HG03066 (cell line): ENCODE measurements around the gene WNT10A.

ENCODE experiments used
- ATAC-seq: cut with Tn5 transposase; IDR thresholded peaks from one replicate; pipeline ENCODE4 v1.9.1; 2021; ENCODE audit warnings: low read depth; ENCODE audit not compliant: unreplicated experiment

The WNT10A gene

DNA sequence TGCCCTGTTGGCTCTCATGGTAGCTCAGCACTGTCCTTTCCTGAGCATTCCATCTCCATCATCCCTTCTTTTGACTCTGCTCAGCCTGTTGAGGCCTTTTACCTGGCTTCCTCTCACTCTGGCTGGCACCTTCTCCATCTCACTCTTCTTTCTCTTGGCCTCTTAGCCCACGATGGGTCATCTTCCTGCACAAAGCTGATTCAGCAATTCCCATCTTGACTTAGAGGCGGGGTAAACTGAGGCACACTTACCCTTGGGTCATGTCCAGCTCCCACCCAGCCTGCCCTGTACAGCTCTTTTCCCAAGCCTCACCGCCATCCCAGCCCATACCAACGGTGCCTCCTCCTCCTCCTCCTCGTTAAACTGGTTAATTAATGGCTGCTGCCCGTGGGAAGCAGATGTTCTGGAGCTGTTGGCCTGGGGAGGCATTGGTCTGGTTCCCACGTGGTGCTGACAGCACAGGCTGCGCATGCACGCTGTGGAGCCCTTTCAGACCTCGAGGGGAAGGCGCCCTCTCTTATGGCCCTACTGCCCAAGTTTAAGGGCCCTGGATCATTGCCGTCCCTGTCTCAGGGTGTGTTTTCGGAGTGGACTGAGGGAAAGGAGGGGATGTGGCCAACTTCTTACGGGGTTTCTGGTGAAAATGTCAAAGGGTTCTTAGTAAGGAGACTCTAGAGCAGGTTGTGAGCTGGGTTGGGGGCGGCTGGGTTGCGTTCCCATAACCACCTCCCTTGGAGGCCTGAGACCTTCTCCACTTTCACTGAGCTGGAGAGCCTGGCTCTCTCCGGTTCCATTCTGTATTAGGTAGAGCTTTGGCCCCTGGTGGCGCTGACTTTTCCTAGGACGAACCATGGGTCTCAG is 10.9 kb downstream of the WNT10A start:
- no peak for ATAC-seq

DNA sequence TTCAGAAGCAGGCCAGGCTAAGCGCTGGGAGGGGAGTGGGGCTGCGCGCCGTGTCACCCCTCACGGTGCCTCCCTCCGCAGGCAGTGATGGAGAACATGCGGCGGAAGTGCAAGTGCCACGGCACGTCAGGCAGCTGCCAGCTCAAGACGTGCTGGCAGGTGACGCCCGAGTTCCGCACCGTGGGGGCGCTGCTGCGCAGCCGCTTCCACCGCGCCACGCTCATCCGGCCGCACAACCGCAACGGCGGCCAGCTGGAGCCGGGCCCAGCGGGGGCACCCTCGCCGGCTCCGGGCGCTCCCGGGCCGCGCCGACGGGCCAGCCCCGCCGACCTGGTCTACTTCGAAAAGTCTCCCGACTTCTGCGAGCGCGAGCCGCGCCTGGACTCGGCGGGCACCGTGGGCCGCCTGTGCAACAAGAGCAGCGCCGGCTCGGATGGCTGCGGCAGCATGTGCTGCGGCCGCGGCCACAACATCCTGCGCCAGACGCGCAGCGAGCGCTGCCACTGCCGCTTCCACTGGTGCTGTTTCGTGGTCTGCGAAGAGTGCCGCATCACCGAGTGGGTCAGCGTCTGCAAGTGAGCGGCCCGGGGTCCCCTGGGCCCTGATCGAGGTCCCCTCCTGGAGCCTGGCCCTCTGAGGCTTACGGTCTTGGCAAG is 12.2 kb downstream of the WNT10A start:
- ATAC-seq: peak; percentile 36

DNA sequence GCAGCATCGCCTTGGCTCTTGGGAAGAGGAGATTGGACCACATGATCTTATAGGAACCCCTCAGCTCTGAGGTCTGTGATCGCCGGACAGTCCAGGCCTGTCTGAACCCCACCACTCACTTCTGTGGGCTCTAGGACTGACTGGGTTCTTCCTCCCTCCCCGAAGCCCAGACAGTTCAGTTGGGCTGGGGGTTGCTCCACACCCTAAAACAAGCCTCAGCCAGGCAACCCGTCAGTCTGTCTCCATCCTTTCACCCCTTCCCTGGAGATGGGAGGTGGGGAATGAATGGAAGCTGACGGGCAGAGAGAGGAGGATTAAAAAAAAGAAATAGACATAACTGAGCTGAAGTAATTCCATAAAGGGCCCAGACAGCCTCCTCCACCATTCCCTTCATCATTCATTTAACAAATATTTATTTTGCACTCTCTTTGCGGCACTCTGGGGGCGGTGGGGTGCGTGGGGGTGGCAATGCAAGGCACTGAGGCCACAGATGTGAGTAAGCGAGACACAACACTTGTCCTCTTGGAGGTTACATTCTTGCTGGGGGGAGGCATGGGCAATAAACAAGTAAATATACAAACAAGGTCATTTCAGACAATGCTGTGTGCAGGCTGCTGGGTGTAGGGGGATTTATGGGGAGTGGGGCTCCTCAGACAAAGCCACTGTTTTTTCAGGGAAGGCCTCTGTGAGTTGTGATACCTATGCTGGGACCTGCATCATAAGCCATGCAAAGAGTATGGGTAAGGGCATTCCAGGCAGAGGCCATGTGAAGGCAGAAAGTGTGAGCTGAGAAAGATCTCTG is 12.9 kb downstream of the WNT10A start:
- no peak for ATAC-seq

DNA sequence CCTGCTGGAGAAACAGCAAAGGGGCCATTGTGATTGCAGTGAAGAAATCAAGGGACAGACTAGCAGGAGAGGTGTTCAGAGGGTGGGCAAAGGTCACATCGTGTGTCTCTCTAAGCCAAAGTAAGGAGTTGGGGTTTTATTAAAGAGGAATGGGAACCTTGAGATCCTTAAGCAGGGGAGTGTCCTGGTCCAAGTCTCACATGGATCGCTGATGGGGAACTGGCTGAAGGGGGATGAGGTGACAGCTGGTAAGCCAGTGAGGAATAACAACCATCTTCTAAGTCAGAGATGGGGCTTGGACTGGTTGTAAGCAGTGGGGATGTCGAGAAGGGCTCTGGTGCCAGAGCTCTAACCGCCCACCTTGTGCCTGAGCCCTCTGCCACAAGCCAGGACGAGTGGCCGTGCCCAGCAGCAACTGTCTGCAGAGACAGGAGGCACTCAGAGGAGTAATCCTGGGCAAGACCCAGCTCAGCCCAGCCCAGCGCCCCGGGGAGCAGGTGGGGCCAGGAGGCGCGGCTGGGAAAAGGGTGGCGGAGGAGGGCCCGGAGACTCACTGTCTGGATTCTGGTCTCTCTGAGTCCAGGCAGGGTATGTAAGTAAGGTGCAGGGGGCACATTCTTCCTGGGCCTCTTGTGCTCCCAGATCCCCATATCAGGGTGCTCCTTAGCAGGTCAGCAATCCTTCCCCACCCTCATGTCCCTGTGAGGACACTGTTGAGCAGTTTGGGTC is 13.7 kb downstream of the WNT10A start:
- ATAC-seq: no peak

DNA sequence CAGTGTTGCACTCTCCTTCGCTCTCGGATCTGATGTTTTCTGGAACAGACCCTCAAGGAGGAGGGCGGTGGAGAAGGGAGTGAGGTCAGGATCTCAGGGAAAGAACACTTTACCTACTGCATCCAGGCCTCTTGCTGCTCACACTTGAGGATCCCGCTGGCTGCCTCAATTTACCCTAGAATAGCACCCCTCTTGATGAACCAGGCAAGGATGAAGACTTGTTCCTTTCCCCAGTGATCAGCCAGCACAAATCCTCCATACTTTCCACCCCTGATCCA is 14.2 kb downstream of the WNT10A start:
- ATAC-seq: no peak

DNA sequence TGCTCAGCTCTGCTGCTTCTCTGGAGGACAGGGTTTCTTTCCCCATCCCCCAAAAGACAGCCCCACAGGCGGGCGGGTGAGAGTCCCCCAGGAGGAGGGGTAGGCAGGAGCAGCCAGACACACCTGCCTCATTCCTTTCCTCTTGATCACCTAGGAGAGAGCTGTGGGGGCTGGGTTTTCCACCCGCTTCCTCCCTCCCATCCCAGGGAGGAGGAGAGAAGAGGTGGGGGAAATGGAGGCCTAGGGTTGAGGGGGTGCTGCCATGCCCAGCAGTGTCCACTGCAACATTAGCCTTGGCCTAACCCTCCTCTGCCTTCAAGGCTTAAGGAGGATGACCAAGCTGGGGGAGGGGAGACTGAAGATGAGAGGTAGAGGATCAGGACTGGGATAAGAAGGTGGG is 14.7 kb downstream of the WNT10A start:
- ATAC-seq: no peak

DNA sequence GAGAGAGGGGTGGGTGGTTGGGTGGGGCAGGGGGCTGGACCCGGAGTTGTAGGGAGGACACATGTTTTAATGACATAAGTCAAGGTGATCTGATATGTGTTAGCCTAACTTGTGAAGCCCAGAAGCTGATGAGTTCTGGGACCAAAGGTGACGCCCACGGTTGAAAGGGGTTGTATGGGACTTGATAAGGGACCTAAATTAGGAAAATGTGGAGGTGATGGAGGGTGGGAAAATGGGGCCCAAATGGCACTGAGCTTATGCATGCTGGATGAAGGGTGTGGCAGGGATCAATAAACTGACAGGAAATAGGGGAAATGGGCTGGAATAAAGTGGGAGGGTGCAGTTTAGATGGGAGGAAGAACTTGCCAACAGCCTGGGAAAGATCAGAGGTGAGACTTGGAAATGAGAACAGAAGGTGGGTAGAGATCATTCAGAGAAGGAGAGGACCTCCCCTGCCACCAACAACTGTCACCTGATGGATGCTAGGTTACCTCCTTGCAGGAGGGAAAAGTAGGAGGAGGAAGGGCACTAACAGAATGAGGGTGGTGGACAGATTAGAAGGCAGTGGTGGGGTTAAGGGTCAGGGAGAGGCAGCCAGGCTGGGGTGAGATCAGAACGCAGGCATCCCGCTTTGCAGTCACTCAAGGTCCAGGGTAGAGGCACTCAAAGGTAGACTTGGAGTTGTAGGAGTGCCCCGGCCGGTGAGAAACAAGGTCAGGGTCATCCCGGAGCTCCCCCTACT is 15.3 kb downstream of the WNT10A start:
- ATAC-seq: peak; percentile 19

DNA sequence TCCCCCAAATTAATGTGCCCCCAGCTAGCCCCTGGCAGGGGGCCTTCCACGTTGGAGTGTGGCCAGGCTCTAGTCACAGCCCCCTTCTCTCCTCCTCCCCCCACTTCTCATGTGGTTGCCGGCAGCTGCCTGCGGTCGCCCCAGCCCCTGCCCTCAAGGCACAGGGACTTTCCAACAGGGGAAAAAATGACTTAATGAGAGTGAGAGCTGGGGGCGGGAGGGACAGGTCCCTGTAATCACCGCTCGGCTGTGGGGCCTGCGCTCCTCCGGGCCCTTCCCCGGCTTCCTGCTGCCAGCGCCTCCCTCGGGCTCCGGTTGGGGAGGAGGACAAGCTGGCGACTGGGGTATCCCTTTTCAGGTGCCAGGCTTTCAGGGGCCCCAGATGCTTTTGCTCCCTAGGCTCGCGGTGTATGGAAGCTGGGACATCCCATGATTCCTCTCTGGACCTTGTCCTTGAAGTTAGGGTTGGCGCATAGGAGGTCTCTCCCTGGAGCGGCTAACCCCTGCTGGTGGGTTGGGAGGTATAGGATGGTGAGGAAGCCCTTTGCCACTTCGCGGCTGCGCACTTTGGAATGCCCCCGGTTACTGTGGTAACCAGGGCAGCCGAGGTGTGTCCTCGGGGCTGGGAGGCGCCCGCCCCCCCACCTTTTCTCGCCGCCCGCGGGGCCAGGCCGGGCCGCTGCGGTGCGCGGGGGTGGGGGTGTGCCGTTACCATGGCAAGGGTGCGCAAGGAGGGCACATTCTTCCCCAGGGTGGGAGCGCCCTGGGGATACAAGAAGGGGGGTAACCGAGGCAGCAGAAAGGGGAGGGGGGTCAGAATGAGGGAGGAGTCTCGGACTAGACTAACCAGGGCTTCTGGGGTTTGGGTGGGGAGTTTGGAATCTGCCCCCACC is 16.1 kb downstream of the WNT10A start:
- peak; percentile 71 for ATAC-seq

DNA sequence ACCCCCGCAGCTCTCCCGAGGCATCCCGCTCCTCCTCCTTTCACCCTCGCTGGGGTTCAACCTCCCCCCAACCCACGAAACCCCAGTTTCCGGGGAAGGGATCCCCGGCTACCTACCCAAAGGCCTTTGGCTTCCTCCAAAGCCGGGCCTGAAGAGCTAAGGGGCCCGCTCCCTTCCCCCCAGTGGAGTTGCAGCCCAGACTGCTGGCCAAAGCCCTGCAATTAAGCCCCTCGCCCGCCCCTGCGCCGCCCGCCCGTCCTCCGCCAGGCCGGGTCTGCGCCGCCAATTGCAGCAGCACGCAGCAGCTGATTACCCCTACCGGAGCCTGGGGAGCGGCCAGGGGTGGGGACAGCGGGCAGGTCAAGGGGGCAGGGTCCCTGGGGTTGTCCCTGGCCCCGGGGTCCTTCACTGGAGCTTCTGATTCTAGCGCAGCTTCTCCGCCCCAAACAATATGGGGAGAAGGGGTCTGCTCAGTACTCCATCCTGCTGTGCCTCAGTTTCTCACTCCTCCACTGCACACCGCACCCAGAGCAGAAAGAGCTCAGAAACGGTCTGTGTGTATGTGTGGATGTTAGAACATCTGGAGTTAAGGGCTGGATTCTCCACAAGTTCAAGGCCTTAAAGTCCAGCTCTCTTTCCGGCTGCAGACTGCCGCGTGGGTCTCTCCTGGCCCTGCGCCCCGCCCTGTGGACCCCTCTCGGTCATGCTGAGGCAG is 16.9 kb downstream of the WNT10A start:
- ATAC-seq: no peak

DNA sequence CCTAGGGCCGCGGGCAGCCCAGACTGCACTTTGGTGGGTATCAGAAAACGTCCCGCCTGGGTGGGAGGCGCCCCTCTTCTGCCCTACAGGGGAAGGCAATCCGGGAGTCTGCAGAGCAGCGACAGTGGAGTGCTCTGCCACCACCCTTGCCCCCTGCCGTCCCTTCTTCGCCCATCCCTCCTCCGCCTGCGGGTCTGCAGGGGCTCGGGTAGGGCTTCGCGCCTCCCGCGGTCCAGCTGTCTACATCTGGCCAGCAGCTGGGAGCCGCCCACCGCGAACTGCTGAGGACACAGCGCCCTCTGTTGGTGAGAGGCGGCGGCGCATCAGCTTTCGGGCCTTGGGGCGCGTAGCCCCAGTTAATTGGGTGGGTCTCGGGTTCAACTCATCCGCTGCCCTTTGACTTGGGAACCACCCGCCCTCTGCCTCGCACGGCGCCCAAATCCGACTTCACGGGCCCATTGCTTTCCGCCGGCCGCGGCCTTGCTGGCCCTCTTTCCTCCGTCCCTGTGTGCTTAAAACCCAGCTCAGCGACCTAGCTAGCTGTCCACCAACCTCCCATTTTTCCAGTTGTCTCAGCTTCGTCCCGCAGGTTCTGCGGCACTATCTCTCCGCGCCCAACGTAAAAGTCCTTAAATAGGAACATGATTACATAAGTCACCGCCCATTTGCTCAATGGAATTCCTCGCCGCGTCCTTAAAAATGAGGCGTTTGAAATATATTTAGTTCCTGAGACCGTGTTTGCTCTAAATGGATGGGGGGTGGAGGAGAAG is 17.6 kb downstream of the WNT10A start:
- no peak for ATAC-seq

DNA sequence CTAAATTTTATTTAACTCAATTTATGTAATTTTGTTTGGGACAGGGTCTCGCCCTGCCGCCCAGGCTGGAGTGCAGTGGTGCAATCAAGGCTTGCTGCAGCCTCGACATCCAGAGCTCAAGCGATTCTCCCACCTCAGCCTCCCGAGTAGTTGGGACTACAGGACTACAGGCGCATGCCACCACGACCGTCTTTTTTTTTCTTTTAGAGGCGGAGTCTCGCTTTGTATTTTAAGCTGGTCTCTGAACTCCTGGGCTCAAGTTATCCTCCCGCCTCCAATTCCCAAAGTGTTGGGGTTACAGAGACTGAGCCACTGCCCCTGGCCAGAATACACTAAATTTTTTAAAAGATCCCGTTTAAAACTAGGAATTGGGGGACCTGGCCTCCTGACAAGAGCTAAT is 18.5 kb downstream of the WNT10A start:
- no peak for ATAC-seq

DNA sequence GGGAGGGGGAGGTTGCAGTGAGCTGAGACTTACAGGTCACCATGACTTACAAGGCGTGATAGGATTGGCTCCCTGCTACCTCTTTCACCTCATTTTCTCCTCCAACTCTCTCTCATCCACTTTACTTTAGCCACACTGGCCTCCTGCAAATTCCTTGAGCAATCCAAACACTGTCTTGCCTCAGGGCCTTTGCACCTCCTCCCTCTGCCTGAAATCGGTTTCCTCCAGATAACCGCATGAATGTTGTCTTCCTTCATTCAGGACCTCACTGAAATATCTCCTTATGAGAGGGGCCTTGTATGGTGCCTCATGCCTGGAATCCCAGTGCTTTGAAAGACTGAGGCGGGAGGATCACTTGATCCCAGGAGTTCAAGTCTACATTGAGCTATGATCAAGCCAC is 21.8 kb downstream of the WNT10A start:
- ATAC-seq: no peak

DNA sequence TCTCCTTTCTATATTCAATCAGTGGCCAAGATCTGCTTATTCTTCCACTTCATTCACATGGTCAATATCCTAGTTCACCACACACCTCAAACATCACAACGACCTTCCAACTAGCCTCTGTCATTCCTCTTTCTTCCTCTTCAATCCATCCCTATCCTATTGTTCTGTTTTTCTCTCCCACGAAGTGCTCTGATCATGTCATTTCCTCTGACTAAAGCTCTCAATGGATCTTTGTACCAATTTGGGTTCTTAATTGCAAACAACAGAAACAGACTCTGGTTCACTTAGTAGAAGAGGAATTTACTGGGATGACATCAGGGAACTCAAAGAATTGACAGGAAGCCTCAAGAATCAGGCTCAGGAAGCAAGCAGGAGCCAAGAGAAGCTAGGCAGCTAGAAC is 23.5 kb downstream of the WNT10A start:
- ATAC-seq: no peak

DNA sequence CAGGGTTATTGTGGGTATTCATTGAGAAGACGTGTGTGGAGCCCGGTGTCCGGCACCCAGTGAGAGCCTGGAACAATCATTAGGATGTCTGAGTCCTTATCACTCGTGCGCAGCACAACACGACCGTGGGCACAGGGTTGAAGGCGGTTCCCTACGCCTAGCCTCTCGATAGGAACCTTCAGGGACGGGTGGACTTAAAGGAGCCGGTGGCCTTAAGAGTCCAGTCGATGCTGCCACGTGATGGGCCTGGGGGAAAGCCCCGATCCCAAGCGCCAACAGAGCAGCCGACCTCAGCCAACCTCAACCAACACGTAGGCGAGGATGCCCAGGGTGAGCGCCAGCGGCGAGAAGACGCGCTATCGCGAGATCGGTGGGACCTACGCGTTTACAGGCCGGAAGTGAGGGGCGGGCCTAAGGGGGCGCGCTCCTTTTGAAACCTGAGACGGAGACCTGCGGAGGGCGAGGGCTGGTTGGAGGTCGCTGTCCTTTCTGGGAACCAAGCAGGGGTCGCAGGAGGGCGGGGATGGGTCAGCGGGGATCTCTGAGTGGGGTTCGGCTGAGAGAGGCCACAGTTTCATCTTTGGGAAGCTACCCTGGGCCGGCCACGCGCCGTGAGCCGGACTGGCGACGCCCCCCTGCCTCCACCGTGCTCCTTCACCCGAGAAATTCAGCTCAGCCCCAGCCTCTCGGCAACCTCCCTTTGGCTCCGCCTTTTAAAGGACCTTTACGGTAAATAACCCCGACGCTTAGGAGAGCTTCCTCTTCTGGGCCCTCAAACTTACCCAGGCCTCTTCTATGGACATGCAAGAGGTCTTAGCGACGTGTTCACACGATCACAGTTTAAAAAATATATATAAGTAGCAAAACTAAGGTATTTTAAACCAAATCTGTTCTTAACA is 28.3 kb downstream of the WNT10A start:
- peak; percentile 94 for ATAC-seq

DNA sequence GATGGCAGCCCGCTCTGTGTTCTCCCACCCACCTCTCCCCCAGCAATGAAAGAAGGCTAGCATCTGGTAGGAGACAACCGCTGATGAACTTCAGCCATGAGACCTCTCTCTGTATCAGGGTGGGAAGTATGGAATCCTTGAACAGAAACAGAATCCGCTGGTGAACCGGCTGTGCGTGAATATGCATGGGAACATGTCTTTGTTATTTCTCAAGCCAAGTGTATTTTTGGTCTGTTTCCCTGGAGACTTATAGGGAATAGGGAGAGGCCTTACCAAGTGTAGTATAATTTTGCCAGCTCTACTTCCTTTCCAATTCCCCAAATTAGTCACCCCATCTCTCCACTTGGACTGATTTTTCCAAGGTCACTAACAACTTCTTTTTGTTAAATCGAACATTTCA is 30.1 kb downstream of the WNT10A start:
- no peak for ATAC-seq

DNA sequence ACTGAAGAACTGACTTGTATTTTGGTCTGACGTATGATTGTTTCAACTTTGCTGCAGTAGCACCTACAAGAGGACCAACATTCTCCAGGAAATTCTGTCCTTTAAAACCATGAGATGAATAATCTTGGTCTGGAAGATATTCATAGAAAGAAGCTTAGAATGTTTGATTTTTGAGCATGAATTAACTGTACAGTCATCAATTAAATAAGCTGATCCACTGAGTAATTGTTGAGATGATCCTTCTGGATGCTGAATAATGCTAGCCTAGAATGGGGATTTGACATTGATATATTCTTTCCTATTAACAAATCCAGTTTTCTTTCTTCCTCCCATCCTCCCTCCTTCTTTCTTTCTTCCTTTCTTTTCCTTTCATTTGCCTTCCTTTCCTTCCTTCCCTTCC is 39.9 kb downstream of the WNT10A start:
- ATAC-seq: no peak

DNA sequence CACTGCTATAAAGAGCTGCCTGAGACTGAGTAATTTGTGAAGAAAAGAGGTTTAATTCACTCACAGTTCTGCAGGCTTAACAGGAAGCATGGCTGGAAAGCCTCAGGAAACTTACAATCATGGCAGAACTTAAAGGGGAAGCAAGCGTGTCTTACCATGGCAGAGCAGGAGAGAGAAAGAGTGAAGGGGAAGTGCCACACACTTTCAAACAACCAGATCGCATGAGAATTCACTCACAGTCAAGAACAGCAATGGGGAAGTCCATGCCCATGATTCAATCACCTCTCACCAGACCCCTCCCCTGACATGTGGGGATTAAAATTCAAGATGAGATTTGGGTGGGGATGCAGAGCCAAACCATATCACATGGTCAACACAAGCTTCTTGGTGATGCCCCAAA is 44.1 kb downstream of the WNT10A start:
- no peak for ATAC-seq
